Renal pelvis (tissue), 12 donors: ENCODE measurements around the gene AK9. TPM values are rescaled to one million over a fixed set of nuclear protein-coding genes. Genes with fewer than 3 reads are reported as not detected.
"Not testable (repeated sequence)": the region's sequence is repeated elsewhere in the genome, so short reads cannot be mapped to it uniquely, and the experiment has no call there.

Experiments used
- DNase-seq: peaks from one replicate; pipeline ENCODE4 v3.0.0-alpha.2; 2013
- long read RNA-seq, 16 experiments: transcript quantifications; one replicate each; lab custom pipeline, GENCODE V29; 2026
- polyA plus RNA-seq, 3 donors: library from polyadenylated mRNA; unstranded; fragments of 120-200 nt; gene quantifications; one replicate each; pipeline ENCODE4 v1.2.1, GENCODE V29; 2013; ENCODE audit not compliant: insufficient read length in 3 of 3

The AK9 gene
- polyA plus RNA-seq, result 10 to 100 TPM; 11.4 to 15.3 (median 12.3) TPM
- long read RNA-seq, donor 1, partial matches to known transcripts, result 0 of 2 reads
- long read RNA-seq, donor 1, other reads (novel, unspliced or antisense), result 0 of 2 reads
- long read RNA-seq, donor 2, result 0 reads
- long read RNA-seq, donor 3, result 0 reads
- long read RNA-seq, donor 4, partial matches to known transcripts, result 0 of 2 reads
- long read RNA-seq, donor 4, other reads (novel, unspliced or antisense), result 0 of 2 reads
- long read RNA-seq, donor 5, partial matches to known transcripts, result 0 of 1 reads
- long read RNA-seq, donor 5, other reads (novel, unspliced or antisense), result 0 of 1 reads
- long read RNA-seq, donor 6, partial matches to known transcripts, result 0 of 1 reads
- long read RNA-seq, donor 6, other reads (novel, unspliced or antisense), result 0 of 1 reads
- long read RNA-seq, donor 7, result 0 reads
- long read RNA-seq, donor 8, result 0 reads
- long read RNA-seq, donor 9, result 0 reads
- long read RNA-seq, donor 10, result 0 reads
- long read RNA-seq, donor 11, partial matches to known transcripts, result 0 of 1 reads
- long read RNA-seq, donor 11, other reads (novel, unspliced or antisense), result 0 of 1 reads
- long read RNA-seq, donor 12, partial matches to known transcripts, result 0 of 1 reads
- long read RNA-seq, donor 12, other reads (novel, unspliced or antisense), result 0 of 1 reads
- long read RNA-seq, donor 13, result 0 reads
- long read RNA-seq, donor 14, result 0 reads
- long read RNA-seq, donor 15, partial matches to known transcripts, result 0 of 1 reads
- long read RNA-seq, donor 15, other reads (novel, unspliced or antisense), result 0 of 1 reads
- long read RNA-seq, donor 16, result 0 reads

DNA sequence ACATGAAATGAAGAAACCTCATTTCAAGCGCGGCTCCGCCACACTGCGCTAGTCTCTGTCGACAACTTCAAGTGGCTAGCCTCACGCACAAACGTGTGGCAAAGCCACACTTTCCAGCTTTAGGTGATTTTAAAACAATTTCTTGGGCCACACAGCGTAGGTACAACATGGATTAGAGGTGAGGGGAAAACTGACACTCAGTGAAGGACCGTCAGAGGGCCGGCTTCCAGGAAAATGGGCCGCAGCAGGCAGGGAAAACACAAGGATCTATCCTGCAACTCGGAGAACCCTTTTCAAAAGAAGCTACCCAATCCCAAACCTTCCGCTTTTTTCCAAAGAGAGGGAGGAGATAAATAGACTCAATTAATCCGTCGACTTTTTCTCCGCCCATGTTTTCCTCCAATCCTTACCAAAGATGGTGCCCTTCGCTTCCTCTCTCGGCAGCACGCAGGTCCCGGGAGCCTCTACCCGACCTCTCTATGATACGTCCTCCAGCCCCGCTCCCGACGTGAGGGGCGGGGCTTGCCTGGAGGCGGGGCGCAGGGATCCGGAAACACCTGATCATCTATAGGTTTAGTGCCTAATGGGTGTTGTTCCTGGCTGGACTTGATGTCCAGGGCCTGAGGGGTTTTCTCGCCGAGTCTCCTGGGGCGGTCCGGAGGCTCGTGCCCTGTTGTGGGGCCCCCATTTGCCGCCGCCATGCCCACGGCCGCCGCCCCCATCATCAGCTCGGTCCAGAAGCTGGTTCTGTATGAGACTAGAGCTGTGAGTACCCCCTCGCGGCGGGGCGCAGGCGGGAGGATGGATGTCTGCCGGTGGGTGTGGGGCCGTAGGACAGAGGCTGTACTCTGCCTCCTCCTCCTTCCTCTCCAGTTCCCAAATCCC, at the start of gene AK9, which contains the start of gene FIG4:
TSS of gene AK9 (minus strand) at position 466 of the 885 bp plus-strand sequence. CDS start 15,457 bp downstream, outside the sequence.
TSS of gene FIG4 (plus strand) at position 560 of the 885 bp plus-strand sequence. CDS start at position 700, 140 bp downstream.
- peak; percentile 94 for DNase-seq

DNA sequence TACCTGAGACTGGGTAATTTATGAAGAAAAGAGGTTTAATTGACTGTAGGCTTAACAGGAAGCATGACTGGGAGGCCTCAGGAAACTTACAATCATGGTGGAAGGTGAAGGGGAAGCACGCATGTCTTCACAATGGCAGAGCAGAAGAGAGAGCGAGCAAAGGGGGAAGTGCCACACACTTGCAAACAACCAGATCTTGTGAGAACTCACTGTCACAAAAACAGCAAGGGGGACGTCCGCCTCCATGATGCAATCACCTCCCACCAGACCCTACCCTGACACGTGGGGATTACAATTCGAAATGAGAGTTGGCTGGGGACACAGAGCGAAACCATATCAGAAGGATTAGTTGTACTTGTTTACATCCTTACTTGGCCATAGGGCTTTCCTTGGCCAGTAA, 49.8 kb upstream of the AK9 start:
- no peak for DNase-seq

DNA sequence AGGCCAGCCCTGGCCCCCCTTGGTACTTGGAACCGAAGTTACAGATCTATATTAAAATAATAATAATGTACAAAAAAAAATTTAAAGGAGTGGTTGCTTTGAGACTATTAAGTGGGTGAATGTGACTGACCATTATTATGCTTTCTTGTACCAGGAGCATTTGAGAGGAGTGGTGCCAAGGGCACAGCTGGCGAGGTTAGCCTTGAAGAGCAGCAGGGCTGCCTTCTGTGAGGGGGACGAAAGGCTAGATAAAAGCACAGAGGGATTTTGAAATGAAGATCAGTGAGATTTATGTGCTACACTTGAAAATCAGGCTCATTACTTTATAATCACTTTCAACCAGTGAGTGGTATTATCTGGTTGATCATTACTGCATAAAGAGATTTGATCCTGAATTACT, 48.7 kb upstream of the AK9 start:
- DNase-seq, result no peak

DNA sequence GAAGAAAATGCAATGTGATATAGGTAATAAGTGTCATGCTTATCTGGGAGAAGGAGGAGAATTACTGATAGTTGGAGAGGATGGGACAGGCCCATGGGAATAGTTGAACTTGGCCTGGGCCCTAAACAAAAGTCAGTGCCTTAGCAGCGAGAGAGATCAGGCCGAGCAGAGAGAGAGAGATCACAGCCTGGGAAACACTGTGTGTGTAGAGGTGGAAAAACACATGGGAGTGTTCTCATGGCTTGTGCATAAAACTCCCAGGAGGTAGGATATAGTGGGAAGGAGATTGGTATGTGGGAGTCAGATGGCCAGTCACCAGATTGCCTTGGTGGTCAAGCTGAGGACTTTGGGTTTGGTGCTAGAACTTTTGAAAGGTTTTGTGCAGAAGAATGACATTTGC, 47.7 kb upstream of the AK9 start:
- no peak for DNase-seq

DNA sequence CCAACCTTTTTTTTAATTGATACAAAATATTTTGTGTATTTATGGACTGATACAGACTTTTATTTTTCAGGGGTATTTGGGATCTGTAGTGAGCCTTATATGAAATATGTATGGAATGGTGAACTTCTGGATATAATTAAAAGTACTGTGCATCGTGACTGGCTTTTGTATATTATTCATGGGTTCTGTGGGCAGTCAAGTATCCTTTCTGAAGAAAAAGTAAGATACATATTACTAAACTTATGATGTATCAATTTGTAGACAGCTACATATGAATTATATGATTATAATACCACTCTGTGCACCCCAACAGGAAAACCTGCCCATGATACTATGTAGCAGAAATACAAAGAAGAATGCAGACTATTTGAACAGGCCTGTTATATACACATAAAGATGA, 47.3 kb upstream of the AK9 start:
- DNase-seq, result no peak

DNA sequence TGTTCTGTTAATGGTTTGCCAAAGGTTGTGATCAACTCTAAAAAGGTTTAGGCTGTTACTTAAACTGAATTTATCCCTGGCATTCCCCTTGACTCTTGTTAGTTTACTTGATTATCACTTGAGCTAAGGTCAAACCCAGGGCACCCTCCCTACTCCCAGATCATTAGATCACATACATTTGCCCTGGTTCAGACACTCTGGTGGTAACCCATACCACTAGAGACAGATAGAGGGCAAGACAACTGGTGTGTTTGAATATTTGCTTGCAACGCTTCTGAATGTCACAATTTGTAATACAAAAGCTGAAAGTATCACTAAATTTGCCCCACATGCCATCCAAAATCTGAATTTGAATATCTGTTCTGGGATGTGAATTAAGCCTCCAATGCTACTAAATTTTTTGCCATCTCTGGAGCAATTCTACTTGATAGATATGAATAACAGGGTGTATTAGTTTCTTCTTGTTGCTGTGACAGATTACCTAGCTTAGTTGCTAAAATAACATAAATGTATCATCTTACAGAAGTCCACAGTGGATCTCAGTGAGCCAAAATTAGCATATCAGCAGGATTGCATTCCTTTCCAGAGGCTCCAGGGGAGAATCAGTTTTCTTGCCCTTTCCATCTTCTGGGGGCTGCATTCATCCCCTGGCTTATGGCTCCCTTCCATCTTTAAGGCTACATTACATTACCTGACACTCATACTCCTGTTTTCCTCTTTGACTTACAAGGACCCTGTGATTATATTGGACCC, 45.4 kb upstream of the AK9 start:
- DNase-seq, result no peak

DNA sequence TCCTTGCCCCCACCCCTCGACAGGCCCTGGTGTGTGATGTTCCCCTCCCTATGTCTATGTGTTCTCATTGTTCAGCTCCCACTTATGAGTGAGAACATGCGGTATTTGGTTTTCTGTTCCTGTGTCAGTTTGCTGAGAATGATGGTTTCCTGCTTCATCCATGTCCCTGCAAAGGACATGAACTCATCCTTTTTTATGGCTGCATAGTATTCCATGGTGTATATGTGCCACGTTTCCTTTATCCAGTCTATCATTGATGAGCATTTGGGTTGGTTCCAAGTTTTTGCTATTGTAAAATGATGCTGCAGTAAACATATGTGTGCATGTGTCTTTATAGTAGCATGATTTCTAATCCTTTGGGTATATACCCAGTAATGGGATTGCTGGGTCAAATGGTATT, 34.2 kb upstream of the AK9 start:
- DNase-seq, result not testable (repeated sequence)

DNA sequence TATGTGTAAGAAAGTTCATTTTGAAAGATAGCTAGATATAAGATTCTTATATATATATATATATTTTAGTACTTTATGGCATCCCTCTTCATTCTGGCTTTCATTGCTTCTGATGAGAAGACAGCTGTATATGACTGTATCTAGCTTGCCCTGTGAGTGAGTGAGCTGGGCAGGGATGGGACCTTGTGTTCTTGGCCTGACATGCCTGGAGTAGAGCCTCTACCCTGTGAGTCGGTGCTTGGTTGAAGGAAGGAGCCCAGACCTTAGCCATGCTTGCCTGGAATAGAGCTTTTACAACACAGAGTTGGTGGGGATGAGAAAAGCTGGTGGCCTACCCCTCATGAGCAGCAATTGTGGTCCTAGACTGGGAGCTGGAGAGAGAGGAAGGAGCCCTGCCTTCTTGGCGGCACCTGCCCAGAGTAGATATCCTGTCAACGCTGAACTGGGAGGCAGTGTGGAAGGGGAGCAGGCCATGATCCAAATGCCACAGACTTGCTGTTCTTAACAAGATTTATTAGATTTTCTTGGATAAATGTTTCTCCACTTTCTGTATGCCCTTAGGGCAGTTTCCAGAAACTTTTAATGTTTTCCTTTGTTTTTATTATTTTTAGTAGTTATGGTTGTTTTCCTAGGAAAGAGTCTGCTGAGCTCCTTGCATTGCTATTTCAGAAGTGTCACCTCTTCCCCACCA, 31.7 kb upstream of the AK9 start:
- no peak for DNase-seq

DNA sequence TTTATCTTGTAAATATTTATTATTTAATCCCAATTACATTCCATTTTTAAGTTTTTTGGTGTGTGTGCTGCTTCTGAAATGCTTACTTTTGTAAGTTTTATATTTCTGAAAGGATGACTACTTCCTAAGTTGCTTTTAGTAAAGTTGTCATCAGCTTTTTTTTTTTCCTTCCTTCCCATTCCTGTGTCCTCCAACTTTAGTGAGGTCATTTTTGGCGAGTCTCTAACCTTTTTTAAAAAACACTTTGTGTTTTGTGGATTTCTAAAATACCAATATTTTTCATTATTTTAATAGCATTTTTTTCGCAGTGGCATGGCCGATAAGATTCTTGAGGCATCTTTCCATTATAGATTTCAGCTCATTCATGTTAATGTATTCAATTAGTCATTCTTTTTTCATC, 31.0 kb upstream of the AK9 start:
- DNase-seq, result no peak

DNA sequence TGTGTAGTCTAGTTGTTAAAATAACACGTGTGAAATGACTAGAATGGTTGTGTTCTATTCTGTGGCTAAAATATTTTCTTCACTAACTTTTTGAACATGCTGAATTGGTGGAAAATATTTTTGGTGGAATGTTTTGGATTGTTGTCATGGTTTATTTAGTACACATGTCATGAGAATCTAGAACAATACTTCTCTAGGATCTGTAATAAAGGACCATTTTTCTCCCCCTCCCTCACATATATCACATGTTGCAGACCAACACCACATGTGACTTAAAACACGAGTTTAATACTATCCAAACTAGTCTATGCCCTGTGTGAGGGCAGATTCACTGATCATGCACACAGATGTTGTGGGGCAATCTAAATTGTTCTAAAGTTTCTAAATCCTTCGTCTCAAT, 29.3 kb upstream of the AK9 start:
- DNase-seq, result no peak

DNA sequence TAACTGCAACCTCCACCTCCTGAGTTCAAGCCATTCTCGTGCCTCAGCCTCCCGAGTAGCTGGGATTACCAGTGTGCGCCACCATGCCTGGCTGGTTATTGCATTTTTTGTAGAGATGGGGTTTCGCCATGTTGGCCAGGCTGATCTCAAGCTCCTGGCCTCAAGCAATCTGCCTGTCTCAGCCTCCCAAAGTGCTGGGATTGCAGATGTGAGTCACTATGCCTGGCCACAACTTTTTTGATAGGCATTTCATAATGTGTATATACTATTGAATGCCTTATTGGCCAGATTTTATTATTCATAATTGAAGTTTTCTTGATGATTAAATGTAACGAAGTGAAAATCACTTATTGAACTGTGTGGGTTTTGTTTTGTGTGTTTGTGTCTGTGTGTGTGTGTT, 28.0 kb upstream of the AK9 start:
- DNase-seq, result no peak

DNA sequence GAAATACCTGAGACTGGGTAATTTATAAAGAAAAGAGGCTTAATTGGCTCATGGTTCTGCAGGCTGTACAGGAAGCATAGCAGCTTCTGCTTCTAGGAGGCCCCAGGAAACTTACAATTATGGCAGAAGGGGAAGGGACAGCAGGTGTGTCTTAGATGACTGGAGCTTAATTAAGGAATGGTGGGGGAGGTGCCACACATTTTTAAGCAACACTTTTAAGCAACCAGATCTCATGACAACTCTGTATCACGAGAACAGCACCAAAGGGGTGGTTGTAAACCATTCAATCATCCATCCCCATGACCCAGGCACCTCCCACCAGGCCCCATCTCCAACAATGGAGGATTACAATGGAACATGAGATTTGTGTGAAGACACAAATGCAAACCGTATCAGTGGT, 27.0 kb upstream of the AK9 start:
- DNase-seq, result no peak

DNA sequence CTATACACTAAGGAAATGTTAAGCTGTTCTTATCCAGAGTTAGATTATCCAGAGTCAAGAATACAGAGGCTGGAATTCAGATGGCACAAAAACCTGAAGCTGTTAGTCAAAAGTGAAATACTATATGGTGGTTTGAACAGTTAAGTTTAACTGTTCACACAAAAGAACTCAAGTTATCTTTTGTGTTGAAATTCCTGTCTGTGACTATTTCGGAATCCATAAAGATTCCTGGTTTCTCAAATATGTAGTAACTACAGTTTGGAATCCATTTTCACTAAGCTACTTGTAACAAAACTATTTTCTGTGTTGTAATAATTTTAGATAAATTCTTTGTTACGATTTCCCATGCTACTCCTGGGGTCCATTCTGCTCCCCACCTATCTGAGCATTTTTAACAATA, 24.6 kb upstream of the AK9 start:
- DNase-seq, result no peak

DNA sequence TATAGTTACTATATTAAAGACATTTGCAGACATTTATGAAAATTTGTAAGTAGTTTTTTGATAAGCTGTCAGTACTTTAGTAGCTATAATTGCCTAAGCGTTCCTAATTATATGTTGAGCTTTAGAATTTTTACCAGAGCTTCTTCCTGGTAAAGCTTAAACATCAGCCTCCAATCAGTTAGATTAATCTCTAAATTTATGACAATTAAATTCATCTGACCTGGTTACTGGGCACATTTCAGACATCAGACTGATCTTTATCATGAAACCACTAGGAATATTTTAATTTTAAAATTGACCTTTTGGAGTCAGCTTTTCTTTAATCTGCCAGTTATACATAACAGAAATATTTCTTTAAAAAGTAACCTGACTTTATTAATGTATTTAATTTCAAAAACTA, 23.6 kb upstream of the AK9 start:
- DNase-seq, result no peak

DNA sequence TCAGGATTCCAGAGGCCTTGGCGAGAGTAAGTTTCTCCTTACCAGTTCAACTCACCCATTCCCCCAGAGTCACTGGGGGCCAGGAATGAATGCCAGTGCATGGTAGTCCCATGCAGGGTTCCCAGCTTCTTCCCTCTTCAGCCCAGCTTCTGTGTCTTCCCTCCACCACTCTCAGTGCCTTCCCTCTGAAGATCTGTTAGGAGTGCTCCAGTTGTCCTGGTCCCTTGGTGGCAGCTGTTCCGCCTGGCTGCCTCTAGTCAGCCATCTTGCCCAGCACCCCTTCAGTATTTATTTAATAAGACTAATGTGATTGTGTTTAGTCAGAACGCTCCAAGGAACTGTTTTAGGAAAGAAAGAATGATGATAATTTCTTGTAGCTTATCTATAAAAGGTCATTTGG, 23.2 kb upstream of the AK9 start:
- DNase-seq, result no peak

DNA sequence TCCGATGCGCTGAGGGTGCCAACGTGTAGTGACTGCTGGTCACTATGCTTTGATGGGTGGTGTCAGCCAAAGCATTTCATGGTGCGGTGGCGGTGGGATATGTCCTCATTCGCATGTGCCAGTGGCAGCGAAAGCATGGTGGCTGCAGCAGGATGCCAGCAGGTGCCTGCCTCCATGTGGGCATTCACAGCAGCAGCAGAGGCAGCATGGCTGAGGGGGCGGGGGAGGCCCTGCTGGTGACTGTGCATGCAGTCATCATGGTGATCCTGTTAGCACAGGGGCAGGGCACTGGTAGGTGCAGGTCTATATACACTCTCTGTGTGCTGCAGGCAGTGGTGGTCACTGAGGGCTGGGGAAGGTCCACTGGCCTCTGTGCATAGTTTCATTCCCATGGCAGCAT, 22.1 kb upstream of the AK9 start:
- no peak for DNase-seq

DNA sequence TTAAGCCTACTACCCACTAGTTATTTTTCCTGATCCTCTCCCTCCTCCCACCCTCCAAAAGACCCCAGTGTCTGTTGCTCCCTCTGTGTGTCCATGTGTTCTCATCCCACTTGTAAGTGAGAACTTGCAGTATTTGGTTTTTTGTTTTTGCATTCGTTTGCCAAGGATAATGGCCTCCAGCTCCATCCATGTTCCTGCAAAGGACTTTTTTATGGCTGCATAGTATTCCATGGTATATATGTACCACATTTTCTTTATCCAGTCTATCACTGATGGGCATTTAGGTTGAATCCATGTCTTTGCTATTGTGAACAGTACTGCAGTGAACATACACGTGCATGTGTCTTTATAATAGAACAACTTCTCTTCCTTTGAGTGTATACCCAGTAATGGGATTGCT, 17.1 kb upstream of the AK9 start:
- DNase-seq, result not testable (repeated sequence)

DNA sequence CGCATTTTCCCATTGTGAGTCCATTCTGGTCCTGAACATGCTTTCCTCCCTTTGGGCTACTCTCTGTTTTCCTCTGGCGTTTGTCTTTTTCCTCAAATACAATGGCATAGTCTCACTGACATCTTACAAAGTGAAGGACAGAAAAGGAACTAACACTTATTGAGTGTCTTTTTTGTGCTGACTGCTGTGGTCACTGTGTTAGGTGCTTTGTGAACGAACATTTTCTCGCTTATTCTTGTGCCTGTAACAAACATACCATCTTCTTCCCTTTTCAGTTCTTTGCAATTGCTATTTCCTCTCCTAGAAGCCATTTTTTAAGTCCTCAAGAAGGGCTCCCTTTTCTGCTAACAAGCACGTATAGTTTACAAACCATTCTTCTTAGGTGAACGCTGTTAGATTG, 15.5 kb upstream of the AK9 start:
- DNase-seq, result no peak

DNA sequence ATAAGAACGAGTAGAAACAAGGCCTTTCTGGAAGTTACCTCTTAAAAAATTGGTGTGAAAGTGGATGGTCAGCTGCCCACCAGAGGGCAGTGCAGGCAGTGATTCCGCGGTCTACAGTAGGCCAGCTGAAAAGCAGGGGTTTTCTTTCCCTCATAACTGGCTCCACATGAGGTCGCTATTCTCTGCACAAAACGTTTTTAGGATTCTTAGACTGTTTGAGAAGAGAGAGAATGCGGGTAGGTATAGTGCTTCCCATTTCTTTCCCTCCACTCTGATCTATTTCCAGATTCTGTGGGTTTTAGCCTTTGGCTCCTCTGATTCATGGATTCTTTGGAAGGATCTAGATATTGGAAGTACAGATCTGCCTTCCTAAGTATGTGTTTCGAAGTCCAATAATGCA, 14.3 kb upstream of the AK9 start:
- DNase-seq, result peak; percentile 89

DNA sequence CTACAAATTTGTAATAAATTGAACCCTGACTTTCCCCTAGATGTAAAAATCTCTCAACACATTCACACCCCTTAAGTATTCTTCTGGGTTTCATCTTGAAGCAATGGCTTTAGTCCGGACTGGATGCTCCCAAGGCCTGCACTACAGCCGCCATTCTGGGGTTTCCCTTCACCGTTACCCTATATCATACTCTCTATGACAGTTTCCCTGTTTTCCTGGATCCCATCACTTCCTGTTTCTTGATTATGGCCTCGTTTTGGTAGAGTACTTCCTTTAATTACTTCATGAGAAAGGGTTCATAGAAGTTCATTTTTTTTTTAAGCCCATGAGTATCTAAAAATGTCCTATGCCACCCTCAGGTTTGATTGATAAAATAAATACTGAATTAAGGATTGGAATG, 11.8 kb upstream of the AK9 start:
- DNase-seq, result no peak

DNA sequence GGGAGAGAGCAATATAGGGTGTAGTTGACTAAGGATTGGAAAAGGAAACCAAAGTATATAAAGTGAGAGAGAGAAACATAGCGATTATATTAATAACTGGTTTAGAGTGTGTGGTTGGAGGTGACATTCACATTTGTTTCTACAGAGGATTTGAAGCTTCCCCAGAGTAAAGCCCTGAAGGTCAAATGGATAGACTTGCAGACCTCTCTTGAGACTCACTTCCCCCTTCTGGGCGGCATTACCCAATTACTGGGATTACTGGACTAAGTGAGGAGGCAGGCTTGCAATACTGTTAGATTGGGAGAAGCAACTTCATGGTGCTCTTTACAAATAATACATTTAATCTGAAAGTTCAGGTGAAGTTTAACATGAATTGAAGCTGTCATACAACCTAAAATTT, 10.8 kb upstream of the AK9 start:
- DNase-seq, result no peak
